Measurements from ENCODE around the gene PKD1L1.
"Not testable (repeated sequence)": the region's sequence is repeated elsewhere in the genome, so short reads cannot be mapped to it uniquely, and the experiment has no call there.

PKD1L1 gene, protein sequence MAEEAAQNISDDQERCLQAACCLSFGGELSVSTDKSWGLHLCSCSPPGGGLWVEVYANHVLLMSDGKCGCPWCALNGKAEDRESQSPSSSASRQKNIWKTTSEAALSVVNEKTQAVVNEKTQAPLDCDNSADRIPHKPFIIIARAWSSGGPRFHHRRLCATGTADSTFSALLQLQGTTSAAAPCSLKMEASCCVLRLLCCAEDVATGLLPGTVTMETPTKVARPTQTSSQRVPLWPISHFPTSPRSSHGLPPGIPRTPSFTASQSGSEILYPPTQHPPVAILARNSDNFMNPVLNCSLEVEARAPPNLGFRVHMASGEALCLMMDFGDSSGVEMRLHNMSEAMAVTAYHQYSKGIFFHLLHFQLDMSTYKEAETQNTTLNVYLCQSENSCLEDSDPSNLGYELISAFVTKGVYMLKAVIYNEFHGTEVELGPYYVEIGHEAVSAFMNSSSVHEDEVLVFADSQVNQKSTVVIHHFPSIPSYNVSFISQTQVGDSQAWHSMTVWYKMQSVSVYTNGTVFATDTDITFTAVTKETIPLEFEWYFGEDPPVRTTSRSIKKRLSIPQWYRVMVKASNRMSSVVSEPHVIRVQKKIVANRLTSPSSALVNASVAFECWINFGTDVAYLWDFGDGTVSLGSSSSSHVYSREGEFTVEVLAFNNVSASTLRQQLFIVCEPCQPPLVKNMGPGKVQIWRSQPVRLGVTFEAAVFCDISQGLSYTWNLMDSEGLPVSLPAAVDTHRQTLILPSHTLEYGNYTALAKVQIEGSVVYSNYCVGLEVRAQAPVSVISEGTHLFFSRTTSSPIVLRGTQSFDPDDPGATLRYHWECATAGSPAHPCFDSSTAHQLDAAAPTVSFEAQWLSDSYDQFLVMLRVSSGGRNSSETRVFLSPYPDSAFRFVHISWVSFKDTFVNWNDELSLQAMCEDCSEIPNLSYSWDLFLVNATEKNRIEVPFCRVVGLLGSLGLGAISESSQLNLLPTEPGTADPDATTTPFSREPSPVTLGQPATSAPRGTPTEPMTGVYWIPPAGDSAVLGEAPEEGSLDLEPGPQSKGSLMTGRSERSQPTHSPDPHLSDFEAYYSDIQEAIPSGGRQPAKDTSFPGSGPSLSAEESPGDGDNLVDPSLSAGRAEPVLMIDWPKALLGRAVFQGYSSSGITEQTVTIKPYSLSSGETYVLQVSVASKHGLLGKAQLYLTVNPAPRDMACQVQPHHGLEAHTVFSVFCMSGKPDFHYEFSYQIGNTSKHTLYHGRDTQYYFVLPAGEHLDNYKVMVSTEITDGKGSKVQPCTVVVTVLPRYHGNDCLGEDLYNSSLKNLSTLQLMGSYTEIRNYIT (N-terminal part only)

DNA sequence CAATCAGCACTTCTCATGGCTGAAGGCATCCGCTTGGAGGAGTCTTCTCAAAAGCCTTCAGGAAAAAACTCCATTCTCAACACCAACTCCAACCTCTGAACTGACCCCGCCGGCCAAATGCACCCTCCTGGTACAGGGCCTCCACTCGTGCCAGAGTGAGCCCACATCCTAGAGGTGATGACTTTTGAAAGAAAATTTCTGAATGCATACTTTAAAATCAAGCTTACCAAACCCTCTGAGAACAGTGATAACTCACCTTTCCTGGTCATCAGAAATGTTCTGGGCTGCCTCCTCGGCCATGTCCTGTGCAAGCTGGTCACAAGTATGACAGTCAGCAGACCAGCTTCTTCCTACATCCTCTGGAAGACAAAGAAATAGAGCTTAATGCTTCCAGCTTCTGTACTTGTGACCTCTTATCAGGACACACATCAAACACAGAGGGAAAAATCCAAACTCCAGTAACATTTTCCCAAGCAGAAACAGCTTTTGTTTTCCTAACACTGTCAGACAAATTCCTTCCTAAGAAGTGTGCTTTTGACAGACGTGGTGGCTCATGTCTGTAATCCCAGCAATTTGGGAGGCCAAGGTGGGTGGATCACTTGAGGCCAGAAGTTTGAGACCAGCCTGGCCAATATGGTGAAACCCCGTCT lies at the start of gene PKD1L1:
Gene PKD1L1 (minus strand): TSS at position 326 of the 650 bp plus-strand sequence. CDS start 26 bp downstream, at position 300.
- no peak for DNase-seq (ENCODE audit: low read depth in 2 of 2)

DNA sequence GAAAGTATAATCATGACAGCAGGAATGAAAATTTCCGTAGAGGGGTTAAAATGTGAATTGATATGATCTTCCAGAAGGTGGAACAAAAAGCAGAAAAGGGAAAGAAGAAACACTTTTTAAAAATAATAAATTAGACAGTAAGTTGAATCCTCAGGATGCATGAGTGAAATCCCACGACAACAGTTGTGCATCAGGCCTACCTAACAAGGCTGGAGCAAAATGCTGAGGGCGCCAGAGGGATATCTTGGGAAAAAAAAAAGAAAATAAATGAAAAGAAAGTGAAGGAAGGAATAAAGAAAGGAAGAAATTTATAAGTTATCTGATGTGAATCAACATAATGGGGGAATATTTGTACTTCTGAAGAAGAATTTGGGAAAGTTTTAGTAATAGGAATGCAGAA lies 44.2 kb upstream of the PKD1L1 start:
- DNase-seq (ENCODE audit: low read depth in 2 of 2): no peak

DNA sequence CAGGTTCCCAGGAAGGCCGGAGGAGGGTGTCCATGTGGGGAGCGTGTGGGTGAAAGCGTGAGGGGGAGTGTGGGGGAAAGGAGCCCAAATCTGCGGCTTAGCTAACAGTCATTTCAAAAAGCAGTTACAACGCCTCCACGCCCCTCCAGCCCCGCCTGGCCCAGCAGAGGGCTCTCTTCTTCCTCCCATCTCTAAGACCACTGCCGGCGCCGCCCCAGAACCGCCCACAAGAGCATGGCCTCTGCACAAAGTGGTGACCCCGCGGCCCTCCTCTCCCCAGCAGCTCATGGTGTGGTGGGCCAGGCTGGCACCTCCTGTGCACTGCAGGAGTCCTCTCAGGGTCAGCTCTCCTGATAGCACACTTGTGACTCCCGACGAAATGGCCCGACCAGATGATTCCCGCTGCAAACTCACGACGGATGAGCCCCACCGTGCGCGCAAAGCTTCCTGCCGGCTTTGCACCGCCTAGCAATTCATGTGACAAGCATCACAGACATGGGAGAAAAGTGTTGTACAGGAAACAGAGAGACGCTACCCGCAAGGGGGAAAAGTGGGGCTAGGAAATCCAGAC lies 43.6 kb upstream of the PKD1L1 start:
- DNase-seq (ENCODE audit: low read depth in 2 of 2): peak; percentile 77 to 83

DNA sequence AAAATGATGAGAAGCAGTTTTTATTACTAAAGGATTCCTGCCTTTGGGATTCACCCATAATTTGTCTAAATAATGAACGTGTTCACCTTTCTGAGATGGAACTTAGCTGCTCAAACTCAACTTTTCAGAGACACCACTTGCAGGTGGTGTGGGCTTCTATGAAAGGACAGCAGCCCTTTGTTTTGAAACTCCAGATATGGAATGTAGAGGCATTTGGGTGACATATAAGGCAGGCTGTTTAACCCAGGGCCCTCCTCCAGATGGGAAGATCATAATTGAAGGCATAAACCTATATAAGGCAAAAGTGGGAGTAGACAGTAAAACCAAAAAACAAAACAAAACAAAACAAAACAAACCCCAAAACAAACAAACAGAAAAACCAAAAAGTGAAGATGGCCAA lies 43.0 kb upstream of the PKD1L1 start:
- DNase-seq (ENCODE audit: low read depth in 2 of 2): no peak

DNA sequence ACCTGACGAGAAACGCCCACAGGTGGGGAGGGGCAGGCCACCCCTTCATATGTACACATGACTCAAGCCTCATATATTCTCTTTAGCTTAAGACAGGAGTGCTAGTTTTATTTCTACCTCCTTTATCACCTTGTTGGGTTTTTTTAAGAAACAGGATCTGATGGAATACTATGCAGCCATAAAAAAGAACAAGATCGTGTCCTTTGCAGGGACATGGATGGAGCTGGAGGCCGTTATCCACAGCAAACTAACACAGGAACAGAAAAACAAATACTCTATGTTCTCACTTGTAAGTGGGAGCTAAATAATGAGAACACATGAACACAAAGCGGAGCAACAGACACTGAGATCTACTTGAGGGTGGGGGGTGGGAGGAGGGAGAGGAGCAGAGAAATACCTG lies 42.3 kb upstream of the PKD1L1 start:
- DNase-seq (ENCODE audit: low read depth in 2 of 2): no peak

DNA sequence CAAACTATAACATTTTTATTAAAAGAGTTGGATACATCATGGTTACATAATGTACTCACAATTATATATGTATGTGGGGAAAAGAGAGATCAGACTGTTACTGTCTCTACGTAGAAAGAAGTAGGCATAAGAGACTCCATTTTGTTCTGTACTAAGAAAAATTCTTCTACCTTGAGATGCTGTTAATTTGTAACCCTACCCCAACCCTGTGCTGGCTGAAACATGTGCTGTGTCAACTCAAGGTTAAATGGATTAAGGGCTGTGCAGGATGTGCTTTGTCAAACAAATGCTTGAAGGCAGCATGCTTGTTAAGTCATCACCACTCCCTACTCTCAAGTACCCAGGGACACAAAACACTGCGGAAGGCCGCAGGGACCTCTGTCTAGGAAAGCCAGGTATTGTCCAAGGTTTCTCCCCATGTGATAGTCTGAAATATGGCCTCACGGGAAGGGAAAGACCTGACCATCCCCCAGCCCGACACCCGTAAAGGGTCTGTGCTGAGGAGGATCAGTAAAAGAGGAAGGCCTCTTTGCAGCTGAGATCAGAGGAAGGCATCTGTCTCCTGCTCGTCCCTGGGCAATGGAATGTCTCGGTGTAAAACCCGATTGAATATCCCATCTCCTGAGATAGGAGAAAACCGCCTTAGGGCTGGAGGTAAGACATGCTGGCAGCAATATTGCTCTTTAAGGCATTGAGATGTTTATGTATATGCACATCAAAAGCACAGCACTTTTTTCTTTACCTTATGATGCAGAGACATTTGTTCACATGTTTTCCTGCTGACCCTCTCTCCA lies 41.5 kb upstream of the PKD1L1 start:
- not testable (repeated sequence) for DNase-seq (ENCODE audit: low read depth in 2 of 2)

DNA sequence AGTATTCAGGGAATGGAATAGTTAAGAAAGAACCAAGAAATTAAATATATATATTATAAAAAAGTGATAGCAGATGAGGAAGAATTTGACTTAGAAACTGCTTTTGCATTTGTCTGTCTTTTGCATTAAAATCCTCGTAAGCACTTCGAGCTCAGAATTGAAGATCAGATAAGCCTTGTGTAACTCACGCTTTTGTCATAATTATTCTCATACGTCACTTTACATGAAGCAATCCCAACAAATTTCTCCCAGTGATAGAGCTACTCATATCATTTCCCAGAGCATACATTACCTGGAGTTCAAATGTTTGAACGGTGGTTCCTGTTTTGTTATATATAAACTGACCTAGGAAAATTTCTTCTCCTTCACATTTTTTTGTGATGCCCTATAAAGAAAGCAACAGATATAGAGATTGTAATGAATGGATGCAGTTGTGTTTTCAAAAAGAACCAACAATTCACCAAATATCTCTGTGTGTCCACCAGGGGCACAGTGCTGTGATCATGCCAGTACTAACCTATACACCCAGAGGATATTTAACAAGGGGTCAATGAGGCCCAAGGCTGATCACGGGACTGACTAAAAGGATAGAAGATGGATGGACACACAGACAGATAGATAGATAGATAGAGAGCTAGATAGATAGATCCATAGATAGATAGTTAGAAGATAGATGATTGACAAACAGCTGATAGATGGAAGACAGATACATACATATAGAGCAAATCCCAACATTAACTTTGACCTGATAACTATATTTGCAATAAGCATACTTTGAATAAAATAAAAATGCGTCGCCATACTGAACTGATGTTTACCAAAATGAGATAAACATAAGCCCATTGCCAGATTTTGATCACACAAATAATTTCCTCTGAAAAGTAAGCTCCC lies 40.5 kb upstream of the PKD1L1 start:
- no peak for DNase-seq (ENCODE audit: low read depth in 2 of 2)

DNA sequence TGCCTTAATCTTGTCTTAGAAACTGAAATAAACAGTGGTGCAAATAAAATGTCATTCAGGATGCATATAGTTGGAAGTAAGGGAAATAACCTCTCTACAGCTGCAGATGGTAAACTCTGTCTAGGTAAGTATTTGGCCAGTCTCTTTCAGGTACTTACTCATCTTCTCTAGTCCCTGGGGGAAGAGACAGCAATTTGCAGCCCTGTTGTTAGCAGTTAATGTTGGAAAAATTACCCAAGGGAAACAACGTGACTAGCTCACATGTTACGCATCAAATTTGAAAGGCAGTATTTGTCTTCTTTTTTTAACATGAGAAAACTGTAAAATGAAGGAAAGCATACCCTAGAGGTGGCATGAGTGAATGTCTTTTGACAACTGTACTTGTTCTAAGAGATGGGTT lies 34.3 kb upstream of the PKD1L1 start:
- no peak for DNase-seq (ENCODE audit: low read depth in 2 of 2)

DNA sequence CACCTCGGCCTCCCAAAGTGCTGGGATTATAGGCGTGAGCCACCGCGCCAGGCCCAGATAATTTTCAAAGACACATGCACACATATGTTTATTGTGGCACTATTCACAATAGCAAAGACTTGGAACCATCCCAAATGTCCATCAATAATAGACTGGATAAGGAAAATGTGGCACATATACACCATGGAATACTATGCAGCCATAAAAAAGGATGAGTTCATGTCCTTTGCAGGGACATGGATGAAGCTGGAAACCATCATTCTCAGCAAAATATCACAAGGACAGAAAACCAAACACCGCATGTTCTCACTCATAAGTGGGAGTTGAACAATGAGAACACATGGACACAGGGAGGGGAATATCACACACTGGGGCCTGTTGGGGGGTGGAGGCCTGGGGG lies 32.4 kb upstream of the PKD1L1 start:
- not testable (repeated sequence) for DNase-seq (ENCODE audit: low read depth in 2 of 2)

DNA sequence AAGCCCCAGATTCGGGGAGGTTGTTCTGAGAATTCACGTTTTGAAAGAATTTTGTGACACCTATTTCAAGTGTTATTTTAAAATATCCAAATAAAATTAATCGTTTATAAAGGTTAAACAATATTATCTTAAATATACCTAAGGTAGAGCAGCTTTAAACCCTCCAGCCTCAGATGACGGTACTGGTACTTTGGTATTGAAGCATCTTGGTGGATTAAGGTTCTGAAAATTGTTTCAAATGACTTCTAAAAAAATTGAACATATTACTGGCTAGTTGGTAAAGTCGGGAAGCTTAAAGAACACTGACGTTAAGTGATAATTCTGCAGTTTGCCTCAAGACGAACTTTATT lies 31.5 kb upstream of the PKD1L1 start:
- no peak for DNase-seq (ENCODE audit: low read depth in 2 of 2)

DNA sequence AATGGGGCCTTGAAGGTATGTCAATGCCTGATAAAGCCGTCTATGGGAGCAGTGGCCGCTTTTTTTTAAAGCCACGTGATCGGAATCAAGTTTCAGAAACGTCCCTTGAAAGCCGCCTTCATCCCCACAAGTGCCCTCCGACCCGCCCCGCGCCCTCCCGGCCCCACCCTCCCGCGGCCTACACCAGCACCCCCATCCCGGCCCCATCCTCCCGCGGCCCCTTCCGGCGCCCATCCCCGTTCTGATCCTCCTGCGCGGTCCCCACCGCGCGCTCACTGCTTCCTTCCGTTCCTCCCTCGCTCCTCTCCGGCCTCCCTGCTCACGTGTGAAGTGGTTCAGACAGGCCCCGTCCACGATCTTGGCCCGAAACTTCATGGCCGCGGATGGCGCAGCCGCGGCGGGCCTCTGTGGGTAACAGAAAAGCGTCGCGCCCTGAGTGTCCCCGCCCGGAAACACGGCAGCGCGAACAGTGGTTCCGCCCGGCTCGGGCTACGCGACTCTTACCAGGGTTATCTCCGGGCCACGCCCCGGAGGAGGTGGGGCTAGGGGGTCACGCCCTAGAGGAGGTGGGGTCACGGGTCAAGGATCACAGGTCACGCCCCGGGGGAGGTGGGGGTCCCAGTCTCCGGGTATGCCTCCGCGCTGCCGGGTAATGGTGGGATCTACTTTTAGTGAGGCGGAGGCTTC lies 31.0 kb upstream of the PKD1L1 start, which contains the start of gene HUS1:
Gene HUS1 (minus strand): TSS at position 471 of the 687 bp plus-strand sequence. CDS start 96 bp downstream, at position 375.
- DNase-seq (ENCODE audit: low read depth in 2 of 2): peak; percentile 85 to 89

DNA sequence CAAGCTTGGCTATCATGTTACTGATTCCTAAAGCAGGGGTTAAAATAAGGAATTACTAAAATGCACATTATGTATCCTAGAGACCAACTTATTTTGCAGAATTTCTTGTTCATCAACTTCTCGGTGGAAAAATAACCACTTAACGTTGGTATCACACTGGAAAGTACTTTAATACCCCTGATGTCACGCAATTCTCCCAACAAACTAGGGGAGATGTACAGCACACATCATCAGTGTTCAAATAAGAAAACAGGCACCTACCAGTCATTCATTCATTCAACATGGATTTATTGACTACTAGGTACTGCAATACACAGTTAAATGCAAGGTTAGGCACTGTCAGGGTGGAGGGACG lies 30.5 kb upstream of the PKD1L1 start:
- DNase-seq (ENCODE audit: low read depth in 2 of 2): no peak

DNA sequence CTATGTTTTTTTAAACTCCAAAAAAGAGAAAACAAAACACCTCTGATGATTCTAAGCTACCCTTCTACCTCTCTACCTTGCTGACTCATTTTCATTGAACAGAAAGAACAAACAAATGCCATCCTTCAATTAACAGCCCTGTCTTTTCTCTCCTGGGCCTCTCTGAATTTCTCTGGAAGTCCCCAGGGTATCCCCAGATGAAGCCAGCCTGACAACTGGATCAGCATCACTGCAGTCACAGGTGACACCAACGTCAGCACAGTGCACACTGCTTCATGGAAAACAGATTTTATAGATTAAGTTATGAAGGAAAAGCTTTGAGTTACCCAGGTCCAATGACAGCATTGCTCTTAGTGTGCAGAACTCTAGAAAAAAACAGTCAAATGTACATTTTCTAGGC lies 25.5 kb upstream of the PKD1L1 start:
- no peak for DNase-seq (ENCODE audit: low read depth in 2 of 2)

DNA sequence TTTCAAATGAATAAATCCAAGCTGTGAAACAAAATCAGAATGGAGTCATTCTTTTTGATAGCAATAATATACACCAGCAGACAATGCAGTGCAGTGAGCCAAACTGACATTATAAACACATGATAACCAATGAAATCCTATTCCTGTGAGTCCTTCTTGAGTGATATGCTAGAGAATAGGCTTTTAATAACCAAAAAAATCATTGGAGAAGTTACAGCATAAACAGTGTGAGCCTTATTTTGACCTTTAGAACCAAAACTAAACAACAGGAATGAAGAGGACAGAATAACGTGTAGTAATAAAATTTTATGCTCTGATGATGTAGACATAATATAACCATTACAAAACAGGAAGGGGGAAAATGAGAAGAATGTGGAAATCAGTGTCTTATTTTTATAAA lies 22.5 kb upstream of the PKD1L1 start:
- no peak for DNase-seq (ENCODE audit: low read depth in 2 of 2)

DNA sequence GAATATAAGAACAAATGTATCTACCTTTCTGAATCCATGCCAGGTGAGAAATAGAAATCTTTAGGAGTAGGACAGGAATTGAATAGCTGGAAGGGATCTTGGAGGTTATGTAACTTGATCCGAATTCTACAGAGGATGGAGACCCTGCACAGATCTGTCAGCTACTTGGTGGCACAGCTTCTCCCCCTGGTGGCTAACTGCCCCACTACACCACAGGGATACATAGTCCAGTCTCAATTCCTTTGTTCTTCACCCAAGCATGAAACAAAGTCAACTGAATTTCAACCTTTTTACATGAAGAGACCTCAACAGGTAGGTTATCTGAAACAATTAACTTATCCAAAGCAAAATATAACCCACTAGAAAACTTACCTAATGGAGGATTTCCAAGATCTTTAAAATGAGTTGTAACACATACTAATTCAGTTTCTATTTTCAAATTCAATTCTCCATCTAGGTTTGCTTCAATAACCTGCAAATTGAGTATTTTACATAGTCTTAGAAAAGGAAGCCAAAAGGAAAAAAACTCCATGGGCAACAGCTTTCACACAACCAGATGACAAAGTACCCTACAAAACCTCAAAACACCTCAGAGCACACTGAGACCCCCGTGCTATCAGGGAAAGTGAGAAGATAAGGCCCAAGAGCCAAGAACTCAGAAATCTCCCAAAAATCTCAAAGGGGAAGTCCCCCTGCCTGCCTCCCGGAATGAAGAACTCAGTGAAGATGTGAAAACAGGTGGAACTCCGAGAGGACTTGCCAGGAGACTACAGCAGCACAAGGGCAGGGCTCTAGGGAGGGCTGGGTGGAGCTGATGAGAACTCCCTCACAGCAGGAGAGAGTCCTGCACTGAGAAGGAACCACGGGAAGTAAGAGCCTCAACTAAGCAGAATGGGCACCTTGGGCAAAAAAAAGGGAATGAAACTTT lies 20.8 kb upstream of the PKD1L1 start:
- peak; percentile 28 to 47 for DNase-seq (ENCODE audit: low read depth in 2 of 2)

DNA sequence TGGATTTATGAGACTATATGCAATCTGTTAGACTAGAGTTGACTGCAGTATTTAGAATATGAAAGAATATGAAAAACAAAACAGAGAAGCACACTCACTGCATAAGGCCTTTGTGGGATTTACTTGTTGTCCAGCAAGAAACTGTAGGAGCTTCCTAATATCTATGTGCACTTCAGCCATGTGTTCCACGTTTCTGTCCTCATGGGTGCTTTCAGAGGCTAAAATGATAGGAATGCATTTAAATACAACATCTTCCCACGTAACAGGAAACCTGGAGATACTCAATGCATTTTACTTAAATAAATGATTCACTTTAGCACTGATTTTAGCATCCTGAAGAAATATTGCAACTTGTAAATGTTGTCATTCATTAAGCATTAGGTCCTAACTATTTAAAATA lies 19.4 kb upstream of the PKD1L1 start:
- no peak for DNase-seq (ENCODE audit: low read depth in 2 of 2)

DNA sequence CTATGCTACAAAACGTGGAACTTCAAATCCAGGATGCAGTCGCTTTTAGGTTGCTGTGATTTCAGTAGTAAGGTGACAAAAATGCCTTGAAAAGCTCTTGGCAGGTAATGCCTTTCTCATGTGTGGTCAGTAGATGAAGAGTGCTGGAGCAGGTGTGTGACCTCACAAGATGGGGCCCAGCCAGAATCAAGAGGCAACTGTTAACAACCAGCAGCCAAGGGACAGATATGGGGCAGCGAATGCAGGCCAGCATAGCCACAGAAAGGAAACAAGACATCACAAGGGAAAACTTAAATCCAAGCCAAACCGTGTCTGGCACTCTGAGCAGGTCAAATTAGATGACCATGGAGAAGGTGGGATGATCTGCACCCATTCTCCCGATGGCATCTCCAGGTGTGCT lies 18.9 kb upstream of the PKD1L1 start:
- DNase-seq (ENCODE audit: low read depth in 2 of 2): no peak

DNA sequence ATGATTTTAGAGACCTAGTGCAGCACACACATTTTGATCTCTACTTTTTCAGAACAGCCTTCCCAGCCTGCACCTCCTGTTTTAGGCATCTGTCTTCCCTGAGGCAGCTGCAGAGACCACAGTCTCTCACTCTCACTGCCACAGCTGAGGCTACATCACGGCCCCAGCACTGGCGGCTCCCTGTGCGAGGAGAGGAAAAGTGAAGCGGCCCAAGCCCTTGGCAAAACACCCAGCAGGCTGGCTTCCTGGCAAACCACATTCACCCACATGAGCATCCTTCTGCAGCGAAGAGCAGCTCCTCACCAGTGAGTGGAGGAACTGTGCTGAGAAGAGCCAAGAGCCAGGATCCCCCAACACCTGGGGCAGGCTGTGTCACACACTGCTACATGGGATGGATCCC lies 17.2 kb upstream of the PKD1L1 start:
- no peak for DNase-seq (ENCODE audit: low read depth in 2 of 2)

Measured in stimulated activated CD8-positive, alpha-beta memory T cell treated with anti-CD3 and anti-CD28 coated beads, Interleukin-2, amount 100 ng/mL, for 48 hours (primary cell).